ENCODE results near the gene KLHL35. TPM values are rescaled to one million over a fixed set of nuclear protein-coding genes. Genes with fewer than 3 reads are reported as not detected.
A peak's percentile ranks its signal among the peaks of the same experiment; 100 is the strongest.

Gene KLHL35
- total RNA-seq = 1.9 TPM

GRCh38 chr11:75432911-75433321, at the start of gene KLHL35:
KLHL35 (minus strand) TSS chr11:75433203; CDS start chr11:75430629, 2,574 bp downstream.

GRCh38 chr11:75399344-75400145, 33.5 kb downstream of the KLHL35 start, which contains the start of gene RPS3:
RPS3 (plus strand) TSS chr11:75399518; CDS start chr11:75399548, 30 bp downstream.

Small RNA genes lying within 50 kb of the gene (small RNA-seq; reads per million reads assigned to genes)
- not detected for gene SNORD15A (ENCODE audit: low replicate concordance)
- 123 reads per million, percentile 98 among the genes with 10 or more reads in this experiment for gene SNORD15B (ENCODE audit: low replicate concordance)

Other genes starting within 250 kb of the KLHL35 start
- 0.06 TPM for gene TPBGL, start 192.4 kb downstream of the KLHL35 start, total RNA-seq
- 30.6 TPM for gene ARRB1, start 81.5 kb downstream of the KLHL35 start, total RNA-seq
- gene RPS3, start 33.7 kb downstream of the KLHL35 start, total RNA-seq = 1,408 TPM
- gene GDPD5, start 92.7 kb upstream of the KLHL35 start, total RNA-seq = 22.1 TPM
- gene SERPINH1, start 129.1 kb upstream of the KLHL35 start, total RNA-seq = 541 TPM
- gene MAP6, start 235.8 kb upstream of the KLHL35 start, total RNA-seq = 4.7 TPM

All from metanephros (tissue), 2 donors.